NCI-H1092 treated with DMSO at 0.1 percent for 48 hours (cell line): ENCODE measurements around the gene IL23R.
"Not testable (repeated sequence)": the region's sequence is repeated elsewhere in the genome, so short reads cannot be mapped to it uniquely, and the experiment has no call there.

ENCODE experiments used
- DNase-seq: peaks from one replicate; lab custom pipeline; 2025; lab: John Stamatoyannopoulos, UW

IL23R gene

GRCh38 chr1:67194209-67194863 is 28.1 kb downstream of the IL23R start:
- DNase-seq, result no peak

GRCh38 chr1:67200755-67201154 is 34.5 kb downstream of the IL23R start:
- DNase-seq, result no peak

DNA sequence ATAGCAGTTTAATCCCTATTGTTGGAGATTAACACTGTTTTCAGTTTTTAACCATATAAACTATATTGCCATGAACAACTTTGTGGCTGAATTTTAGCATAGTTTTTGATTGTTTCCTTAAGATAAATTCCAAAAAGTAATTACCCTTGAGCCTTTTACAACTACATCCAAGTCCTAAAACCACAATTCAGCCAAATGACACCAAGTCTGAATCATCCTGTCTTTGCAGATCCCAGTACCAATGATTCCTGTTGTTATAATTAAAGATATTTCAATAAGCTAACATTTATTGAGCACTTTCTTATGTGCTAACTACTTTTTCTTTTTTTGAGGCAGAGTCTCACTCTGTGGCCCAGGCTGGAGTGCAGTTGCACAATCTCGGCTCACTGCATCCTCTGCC is 35.6 kb downstream of the IL23R start:
- no peak for DNase-seq

- no peak for DNase-seq
Observed at GRCh38 chr1:67204298-67204980, 38.2 kb downstream of the IL23R start.

DNA sequence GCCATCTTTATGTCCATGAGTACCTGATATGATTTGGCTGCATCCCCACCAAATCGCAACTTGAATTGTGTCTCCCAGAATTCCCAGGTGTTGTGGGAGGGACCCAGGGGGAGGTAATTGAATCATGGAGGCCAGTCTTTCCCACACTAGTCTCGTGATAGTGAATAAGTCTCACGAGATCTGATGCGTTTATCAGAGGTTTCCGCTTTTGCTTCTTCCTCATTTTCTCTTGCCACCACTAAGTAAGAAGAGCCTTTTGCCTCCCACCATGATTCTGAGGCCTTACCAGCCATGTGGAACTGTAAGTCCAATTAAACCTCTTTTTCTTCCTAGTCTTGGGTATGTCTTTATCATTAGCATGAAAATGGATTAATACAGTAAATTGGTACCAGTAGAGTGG is 41.1 kb downstream of the IL23R start:
- DNase-seq, result not testable (repeated sequence)

- no peak for DNase-seq
Observed at GRCh38 chr1:67208217-67208616, 42.0 kb downstream of the IL23R start.

GRCh38 chr1:67209521-67209920 is 43.3 kb downstream of the IL23R start:
- no peak for DNase-seq

GRCh38 chr1:67211589-67212563 is 45.6 kb downstream of the IL23R start:
- DNase-seq, result no peak

GRCh38 chr1:67213164-67213563 is 46.9 kb downstream of the IL23R start:
- no peak for DNase-seq

- no peak for DNase-seq
Observed at GRCh38 chr1:67213948-67214347, 47.7 kb downstream of the IL23R start.

GRCh38 chr1:67214420-67215174 is 48.3 kb downstream of the IL23R start:
- no peak for DNase-seq

DNA sequence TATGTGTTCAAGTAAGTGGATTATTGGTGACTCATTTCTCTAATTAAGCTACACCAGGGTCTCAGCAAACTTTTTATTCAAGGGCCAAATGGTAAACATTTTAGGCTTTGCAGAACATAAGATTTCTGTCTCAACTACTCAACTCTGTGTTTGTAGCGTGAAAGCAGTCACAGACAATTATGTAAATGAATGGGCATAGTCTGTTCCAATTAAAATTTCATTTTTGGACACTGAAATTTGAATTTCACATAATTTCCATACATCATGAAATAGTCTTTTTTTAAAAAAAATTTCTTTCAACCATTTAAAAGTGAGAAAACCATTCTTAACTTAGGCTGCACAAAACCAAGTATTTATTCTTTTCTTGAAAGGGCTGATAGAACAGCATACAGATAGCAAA is 50.1 kb downstream of the IL23R start:
- DNase-seq, result no peak

DNA sequence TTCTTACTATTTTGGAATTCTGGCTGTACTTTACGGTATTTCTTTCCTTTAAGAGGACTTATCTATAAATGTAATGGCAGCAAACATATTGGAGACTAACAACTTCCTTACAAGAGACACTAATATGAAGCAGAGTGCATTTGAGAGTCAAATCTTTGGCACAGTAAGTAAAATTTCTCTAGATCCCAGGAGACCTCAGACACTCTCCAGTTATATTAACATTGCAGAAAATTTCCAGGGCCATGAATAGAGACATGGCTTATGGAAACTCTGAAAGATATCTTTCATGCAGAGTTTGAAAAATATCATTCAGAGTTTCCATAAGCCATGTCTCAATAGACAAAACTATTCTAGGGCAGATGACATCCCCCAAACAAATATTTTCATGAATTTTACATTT is 51.2 kb downstream of the IL23R start:
- DNase-seq, result no peak

DNA sequence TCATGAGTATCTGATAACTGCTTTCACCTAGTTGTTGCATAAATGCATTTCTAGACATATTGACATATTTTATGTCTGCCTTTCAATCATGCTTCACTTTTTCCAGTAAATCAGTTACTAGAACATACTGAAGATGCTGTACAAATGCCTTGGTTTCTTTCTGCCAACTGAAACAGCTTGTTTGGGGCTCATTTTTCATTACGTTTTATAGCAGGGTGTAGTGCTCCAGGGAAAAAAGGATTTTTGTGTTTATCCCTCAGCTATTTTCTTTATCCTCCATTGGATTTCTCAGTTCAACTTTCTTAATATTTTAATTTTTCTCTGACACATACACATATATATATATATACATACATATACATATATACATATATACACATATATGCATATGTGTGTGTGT is 51.7 kb downstream of the IL23R start:
- no peak for DNase-seq

- no peak for DNase-seq
Observed at GRCh38 chr1:67224856-67225255, 58.6 kb downstream of the IL23R start.

GRCh38 chr1:67226688-67227087 is 60.4 kb downstream of the IL23R start:
- no peak for DNase-seq

DNA sequence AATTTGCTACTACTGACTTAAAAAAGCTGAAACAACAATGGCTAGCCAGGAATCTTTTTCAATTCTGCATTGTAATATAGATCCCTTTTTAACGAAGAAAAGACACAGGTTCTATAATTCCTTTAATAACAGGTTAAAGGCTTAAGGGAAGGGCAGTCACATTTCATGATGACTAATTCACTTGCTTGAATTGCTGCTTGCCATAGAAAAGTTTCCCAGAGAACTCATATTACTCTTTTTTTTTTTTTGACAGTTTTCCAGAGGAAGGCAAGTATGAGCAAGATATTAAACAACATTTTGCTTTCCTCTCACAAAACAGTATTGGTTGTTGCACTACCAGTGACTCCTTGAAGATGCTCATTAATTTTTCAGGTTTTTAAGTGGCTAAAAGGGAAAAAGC is 60.9 kb downstream of the IL23R start:
- DNase-seq, result no peak

- DNase-seq, result no peak
Observed at GRCh38 chr1:67228791-67229190, 62.5 kb downstream of the IL23R start.

DNA sequence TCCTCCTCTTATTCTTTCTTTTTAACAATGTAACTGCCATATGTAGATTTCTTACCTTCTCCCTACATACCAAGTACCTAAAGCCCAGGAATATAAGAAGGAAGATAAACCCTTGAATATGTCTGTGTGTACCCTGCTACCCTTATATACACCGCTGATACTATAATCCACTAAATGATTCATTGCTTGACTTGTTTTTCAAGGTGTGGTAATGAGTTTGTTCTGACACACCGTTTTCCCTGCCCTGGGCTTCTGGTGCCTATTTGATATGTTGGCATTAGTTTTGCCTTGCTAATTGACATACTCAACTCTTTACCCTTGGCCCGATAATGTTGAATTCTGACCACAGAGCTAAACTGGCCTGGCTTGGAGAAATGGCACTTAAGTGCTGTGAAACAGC is 64.3 kb downstream of the IL23R start:
- no peak for DNase-seq

DNA sequence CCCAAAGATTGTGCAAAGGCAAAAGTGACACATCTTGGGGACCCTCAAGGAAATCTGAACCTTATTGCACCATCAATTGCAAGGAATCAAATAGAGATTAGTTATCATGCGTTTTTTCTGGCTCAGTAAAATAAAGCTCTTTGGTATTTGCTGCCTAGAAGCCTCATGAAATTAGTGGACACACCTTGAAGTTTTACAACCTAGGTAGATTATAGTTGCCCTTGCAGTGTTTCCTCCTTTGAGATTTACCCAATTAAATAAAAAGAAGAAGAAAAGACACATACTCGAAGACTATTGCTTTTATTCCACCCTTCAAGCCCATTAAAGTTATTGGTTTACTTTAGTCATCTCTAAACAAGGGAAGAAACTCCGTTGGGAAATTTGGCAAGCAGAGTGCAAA is 70.0 kb downstream of the IL23R start:
- DNase-seq, result no peak

DNA sequence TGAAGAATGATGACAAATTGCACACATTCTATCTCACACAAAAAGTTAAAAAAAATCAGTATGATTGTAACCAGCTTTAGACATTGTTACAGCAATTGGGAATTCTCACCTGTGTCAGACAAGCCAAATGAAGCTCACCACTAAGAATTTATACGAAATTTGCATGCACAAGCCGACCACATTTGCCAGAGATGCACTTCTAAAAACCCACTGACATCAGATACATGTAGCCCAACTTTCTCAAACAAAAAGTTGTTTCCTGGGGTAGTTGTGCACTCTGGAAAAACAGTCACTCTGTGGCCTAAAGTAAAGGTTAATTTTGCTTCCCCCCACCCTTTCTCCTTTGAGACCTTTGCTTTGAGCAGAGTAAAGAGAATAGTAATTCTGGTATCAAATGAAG is 73.5 kb downstream of the IL23R start:
- DNase-seq, result no peak

DNA sequence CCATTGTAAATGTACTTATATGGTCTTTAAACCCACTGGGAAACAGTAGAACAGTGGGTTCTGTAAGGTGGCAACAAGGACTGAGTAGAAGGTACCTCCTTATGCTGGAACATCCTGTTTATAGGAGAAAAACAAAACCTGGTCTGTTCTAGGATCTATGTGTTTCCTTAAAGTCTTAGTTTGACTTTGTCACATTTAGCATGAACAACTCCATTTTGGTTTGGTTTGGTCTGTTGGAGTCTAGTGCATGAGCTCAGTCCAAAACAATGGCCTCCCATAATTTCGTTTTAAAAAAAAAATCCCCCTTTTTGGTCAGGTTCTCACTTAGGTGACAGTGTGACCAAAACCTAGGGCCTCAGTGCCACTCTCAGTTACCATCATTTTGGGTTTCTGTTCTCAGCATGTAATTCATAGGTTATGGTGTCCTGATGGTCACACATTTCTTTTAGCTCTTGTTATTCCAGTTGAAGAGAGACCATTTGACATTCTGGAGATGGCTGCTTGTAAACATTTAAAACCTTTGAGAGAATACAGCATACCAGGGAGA is 75.0 kb downstream of the IL23R start:
- DNase-seq, result no peak
